ENCODE results near the gene DISP3.
"Not testable (repeated sequence)": the region's sequence is repeated elsewhere in the genome, so short reads cannot be mapped to it uniquely, and the experiment has no call there.

Gene DISP3

DNA sequence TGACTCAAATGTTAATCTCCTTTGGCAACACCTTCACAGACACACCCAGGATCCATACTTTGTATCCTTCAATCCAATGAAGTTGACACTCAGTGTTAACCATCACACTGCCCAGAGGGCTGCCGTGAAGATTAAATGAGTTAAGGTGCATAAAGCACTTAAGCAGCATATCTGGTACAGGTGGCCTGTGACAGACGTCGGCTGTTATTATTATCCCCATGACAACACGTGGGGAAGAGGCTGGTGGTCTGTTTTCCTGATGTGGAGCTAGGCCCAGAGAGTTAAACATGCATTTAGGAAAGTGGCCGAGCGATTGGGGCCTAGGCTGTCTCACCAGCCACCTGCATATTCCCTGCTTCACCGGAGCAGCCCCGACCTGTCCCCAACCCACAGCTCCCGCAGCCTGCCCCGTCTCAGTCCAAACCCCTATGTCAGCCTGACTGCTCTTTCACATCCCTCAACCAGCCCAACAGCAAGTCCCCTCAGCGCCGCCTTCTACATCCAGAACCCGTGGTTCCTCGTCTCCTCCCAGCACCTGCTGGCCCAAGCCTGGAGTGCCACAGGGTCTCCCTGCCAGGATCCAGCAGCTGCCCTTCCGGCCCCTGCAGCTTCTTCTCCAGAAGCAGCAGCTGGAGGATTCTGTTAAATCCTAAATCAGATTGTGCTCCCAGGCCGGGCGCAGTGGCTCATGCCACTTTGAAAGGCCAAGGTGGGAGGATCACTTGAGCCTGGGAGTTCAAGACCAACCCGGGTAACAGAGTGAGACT lies 97.3 kb downstream of the DISP3 start:
- no peak for DNase-seq (ENCODE audit: low read depth in 2 of 2)

- DNase-seq (ENCODE audit: low read depth in 2 of 2): no peak
These were observed 99.0 kb downstream of the DISP3 start for GRCh38 chr1:11578004-11578403.

- DNase-seq (ENCODE audit: low read depth in 2 of 2): no peak
These were observed 100.6 kb downstream of the DISP3 start for GRCh38 chr1:11579506-11579905.

- not testable (repeated sequence) for DNase-seq (ENCODE audit: low read depth in 2 of 2)
These were observed 101.1 kb downstream of the DISP3 start for GRCh38 chr1:11580049-11580448.

DNA sequence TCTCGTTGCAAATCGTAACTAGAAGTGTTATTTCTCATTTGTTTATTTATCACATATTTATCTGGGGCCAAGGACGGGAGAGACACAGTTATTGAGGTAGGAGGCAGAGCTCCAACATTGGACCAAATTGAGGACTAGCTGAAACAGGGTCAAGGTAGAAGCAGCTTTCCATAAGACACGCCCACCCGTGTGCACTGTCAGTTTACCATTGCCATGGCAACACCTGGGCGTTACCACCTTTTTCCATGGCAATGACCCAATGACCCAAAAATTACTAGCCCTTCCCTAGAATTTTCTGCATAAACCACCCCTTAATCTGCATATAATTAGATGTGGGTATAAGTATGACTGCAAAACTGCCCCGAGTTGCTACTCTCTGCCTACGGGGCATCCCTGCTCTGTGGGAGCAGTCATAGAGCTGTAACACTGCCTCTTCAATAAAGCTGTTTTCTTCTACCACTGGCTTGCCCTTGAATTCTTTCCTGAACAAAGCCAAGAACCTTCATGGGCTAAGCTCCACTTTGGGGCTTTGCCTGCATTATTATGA lies 102.6 kb downstream of the DISP3 start:
- no peak for DNase-seq (ENCODE audit: low read depth in 2 of 2)

DNA sequence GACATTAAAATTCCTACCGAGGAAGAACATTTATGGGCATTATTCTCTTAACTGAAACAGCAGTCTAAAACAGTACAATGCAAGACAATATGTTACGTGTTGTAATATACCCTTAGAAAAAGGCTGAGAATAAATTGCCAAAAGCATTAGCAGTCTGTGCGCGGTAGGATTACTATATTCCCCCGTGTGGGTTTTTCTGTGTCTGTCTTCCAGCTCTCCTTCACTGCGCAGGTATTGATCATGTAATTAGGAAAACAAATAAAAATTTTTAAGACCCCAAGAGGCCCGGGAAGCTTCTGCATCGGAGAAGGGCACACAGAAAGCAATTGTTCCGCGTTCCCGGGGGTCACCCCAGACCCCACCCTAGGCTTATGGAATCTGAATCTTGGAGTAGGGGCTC lies 106.4 kb downstream of the DISP3 start:
- DNase-seq (ENCODE audit: low read depth in 2 of 2): no peak

All from stimulated activated CD4-positive, alpha-beta T cell treated with anti-CD3 and anti-CD28 coated beads, Interleukin-15, amount 100 ng/mL, for 48 hours (primary cell).